A549 (cell line): ENCODE results near the gene TCEAL6. TPM values are rescaled to one million over a fixed set of nuclear protein-coding genes. Genes with fewer than 3 reads are reported as not detected.
A peak's percentile ranks its signal among the peaks of the same experiment; 100 is the strongest.
"Not testable (repeated sequence)": the region's sequence is repeated elsewhere in the genome, so short reads cannot be mapped to it uniquely, and the experiment has no call there.

Experiments
- ATAC-seq, 2 experiments: fragments of 200-7000 bp in 1 of 2; fragments of >200 bp in 1 of 2; cut with Nextera tagmentation in 1 of 2; cut with Tn5 transposase in 1 of 2; 3 replicates each; pipeline versions ENCODE4 v1.8.0 to v1.9.1; 2018 to 2020; ENCODE audit warnings: mild to moderate bottlenecking in 1 of 2, moderate library complexity in 1 of 2
- CTCF ChIA-PET: fragments of 300-600 bp; sonication (Branson Sonifier 250); formaldehyde crosslinking; extraction: SDS; loops from one replicate; lab custom pipeline; 2021; ENCODE audit warnings: antibody characterized with exemption, inconsistent platforms; lab: Yijun Ruan, JAX
- POLR2A ChIA-PET: fragments of 350-600 bp; formaldehyde crosslinking; extraction: SDS; loops from one replicate; lab custom pipeline; 2021; ENCODE audit warnings: antibody characterized with exemption, inconsistent platforms; lab: Yijun Ruan, JAX
- DNase-seq, 2 experiments: peaks; one replicate each; pipeline versions ENCODE4 v3.0.0 to v3.0.0-alpha.2; 2011 to 2016; ENCODE audit warnings: low read depth in 1 of 2, low spot score in 1 of 2
- FAIRE-seq: peaks from 2 replicates; lab custom pipeline; 2011; peaks lifted over from hg19 to GRCh38; lab: Jason Lieb, UNC
- H3K27ac ChIP-seq, 2 experiments: fragments of >200 bp; sonication (Bioruptor Twin); formaldehyde crosslinking; 3 replicates each; pipeline ENCODE4 v1.5.1; 2016 to 2017
- H3K4me1 ChIP-seq: fragments of >200 bp; sonication (Bioruptor Twin); formaldehyde crosslinking; 3 replicates; pipeline ENCODE4 v1.6.1; 2016
- H3K4me2 ChIP-seq: fragments of >200 bp; sonication (Bioruptor Twin); formaldehyde crosslinking; 3 replicates; pipeline ENCODE4 v1.6.1; 2016
- H3K4me3 ChIP-seq: fragments of >200 bp; sonication (Bioruptor Twin); formaldehyde crosslinking; 3 replicates; pipeline ENCODE4 v1.5.1; 2016
- H3K9me3 ChIP-seq: fragments of >200 bp; sonication (Bioruptor Twin); formaldehyde crosslinking; 3 replicates; pipeline ENCODE4 v1.6.1; 2016
- CHD2 ChIP-seq: fragments of 150-350 bp; IDR thresholded peaks from 2 replicates; pipeline ENCODE4 v1.6.1; 2014; ENCODE audit warnings: low read length; ENCODE audit not compliant: partially characterized antibody
- ESRRA ChIP-seq: fragments of 150-350 bp; IDR thresholded peaks from 2 replicates; pipeline ENCODE4 v1.6.1; 2014; ENCODE audit warnings: mild to moderate bottlenecking, low read length, borderline replicate concordance
- FOSL2 ChIP-seq, 2 experiments: fragments of 450-650 bp in 1 of 2; fragments of >200 bp in 1 of 2; sonication (Bioruptor Twin) in 1 of 2; formaldehyde crosslinking; IDR thresholded peaks; 2 replicates each; pipeline versions ENCODE4 v1.5.0 to v1.6.1; 2016 to 2020; ENCODE audit warnings: mild to moderate bottlenecking in 1 of 2, moderate library complexity in 1 of 2
- HDAC2 ChIP-seq: fragments of 200-600 bp; sonication (generic); IDR thresholded peaks from 2 replicates; pipeline ENCODE4 v1.6.1; 2016
- HOXB5 ChIP-seq: fragments of 250-450 bp; sonication (Bioruptor Pico); IDR thresholded peaks from 2 replicates; pipeline ENCODE4 v1.5.0; 2020; ENCODE audit warnings: mild to moderate bottlenecking, moderate library complexity
- JUN ChIP-seq, 2 experiments: fragments of >200 bp; sonication (Bioruptor Twin); formaldehyde crosslinking; IDR thresholded peaks; 2 replicates in 1 of 2; 3 replicates in 1 of 2; pipeline ENCODE4 v1.6.1; 2016 to 2017
- JUNB ChIP-seq: fragments of >200 bp; sonication (Bioruptor Twin); formaldehyde crosslinking; IDR thresholded peaks from 2 replicates; pipeline ENCODE4 v1.6.1; 2016
- KDM1A ChIP-seq: fragments of 200-600 bp; sonication (generic); IDR thresholded peaks from 2 replicates; pipeline ENCODE4 v1.6.1; 2016; ENCODE audit warnings: low read depth, mild to moderate bottlenecking
- MAFK ChIP-seq: fragments of 450-650 bp; IDR thresholded peaks from 2 replicates; pipeline ENCODE4 v1.6.1; 2014; ENCODE audit not compliant: partially characterized antibody
- MYC ChIP-seq: IDR thresholded peaks from 2 replicates; pipeline ENCODE4 v1.6.1; 2012; ENCODE audit warnings: mild to moderate bottlenecking, inconsistent platforms, low read length, improper control_type of control experiment, borderline replicate concordance
- NFE2L2 ChIP-seq: fragments of 150-350 bp; conservative IDR thresholded peaks from 2 replicates; pipeline ENCODE4 v1.6.1; 2014; ENCODE audit warnings: low read length
- PHF8 ChIP-seq: fragments of 200-600 bp; sonication (generic); IDR thresholded peaks from 2 replicates; pipeline ENCODE4 v1.6.1; 2016; ENCODE audit warnings: low read depth, mild to moderate bottlenecking, antibody characterized with exemption, moderate library complexity, borderline replicate concordance
- REST ChIP-seq: fragments of 200-600 bp; sonication (generic); IDR thresholded peaks from 2 replicates; pipeline ENCODE4 v1.6.1; 2016; ENCODE audit warnings: antibody characterized with exemption, mild to moderate bottlenecking, moderate library complexity
- RNF2 ChIP-seq: fragments of 200-600 bp; sonication (generic); IDR thresholded peaks from 2 replicates; pipeline ENCODE4 v1.6.1; 2016; ENCODE audit warnings: low read depth, mild to moderate bottlenecking, antibody characterized with exemption, moderate library complexity, borderline replicate concordance
- ZC3H11A ChIP-seq: fragments of 450-650 bp; IDR thresholded peaks from 2 replicates; pipeline ENCODE4 v1.6.1; 2014; ENCODE audit warnings: antibody characterized with exemption, mild to moderate bottlenecking
- ZSCAN20 ChIP-seq: fragments of 250-450 bp; sonication (Bioruptor Pico); IDR thresholded peaks from 2 replicates; pipeline ENCODE4 v1.8.0; 2022; ENCODE audit warnings: mild to moderate bottlenecking, moderate library complexity
- WGBS: methylation state at CpG from one replicate; pipeline ENCODE4 v1.1.6; 2017; ENCODE audit errors: missing lambda C conversion rate; 5-methylcytosine and 5-hydroxymethylcytosine counted together
- polyA minus RNA-seq: library from RNA; depleted of rRNA, polyadenylated mRNA; stranded (reverse); fragments of >200 nt; gene quantifications from 2 replicates; pipeline ENCODE4 v1.2.3, GENCODE V29; 2011; rRNA and poly(A)+ RNA removed
- polyA plus RNA-seq, 4 experiments: library from polyadenylated mRNA; depleted of rRNA in 3 of 4; stranded (reverse); fragments of >200 nt; fragmentation: RNase III in 1 of 4; extraction: RNeasy Plus Mini Kit Qiagen cat#74134 plus additional on column Dnase treatment in 1 of 4; gene quantifications; 2 replicates in 3 of 4; 3 replicates in 1 of 4; pipeline ENCODE4 v1.2.3, GENCODE V29; 2011 to 2017
- TF ChIP-seq, protein P1 (sequence below): fragments of >200 bp; sonication (Bioruptor Twin); formaldehyde crosslinking; IDR thresholded peaks from 2 replicates; pipeline ENCODE4 v1.6.1; 2016

TCEAL6 gene
- polyA plus RNA-seq (2011; rRNA removed) (not detected in 2 replicates), polyA plus RNA-seq (2017; fragmentation: RNase III; extraction: RNeasy Plus Mini Kit Qiagen cat#74134 plus additional on column Dnase treatment) (not detected in 3 replicates), polyA minus RNA-seq (not detected in 2 replicates)
- not detected in 2 replicates for polyA plus RNA-seq (2012; cell fraction: cytosol; rRNA removed)
- not detected in 2 replicates for polyA plus RNA-seq (2012; cell fraction: nucleus; rRNA removed)

DNA sequence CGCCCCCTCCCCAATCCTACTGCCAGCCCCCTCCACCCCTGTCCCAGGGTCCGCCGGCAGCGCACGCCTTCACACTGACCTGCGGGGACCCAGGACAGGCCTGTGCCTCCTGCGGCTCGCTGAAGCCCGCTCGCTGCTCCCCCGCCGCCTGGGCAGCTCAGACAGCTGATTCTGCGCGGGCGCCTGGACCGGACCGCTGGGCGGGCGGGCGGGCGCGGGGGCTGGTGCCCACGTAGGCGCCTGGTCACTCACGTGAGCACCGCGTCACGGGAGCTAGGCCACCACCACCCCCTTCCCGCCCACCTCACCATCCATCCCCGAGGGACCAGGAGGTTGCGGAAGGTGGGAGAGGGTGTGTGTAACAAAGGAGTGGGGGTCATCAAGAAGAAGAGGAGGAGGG is at the start of gene TCEAL6:
TCEAL6 (minus strand) TSS at position 208 of the 400 bp plus-strand sequence.
- FAIRE-seq, DNase-seq, POLR2A ChIA-PET, H3K27ac ChIP-seq, ATAC-seq, H3K9me3 ChIP-seq, H3K4me1 ChIP-seq, CTCF ChIA-PET, H3K4me3 ChIP-seq, H3K4me2 ChIP-seq: not testable (repeated sequence)
- 20% methylated on average over 1 of the region's 31 CpGs for WGBS

GRCh38 chrX:102185967-102186720 is 43.9 kb upstream of the TCEAL6 start:
- POLR2A ChIA-PET: no interaction called here
- Histone ChIP-seq H3K9me3 (no peaks in the 10 kb centered on the region), H3K4me2 (no peak overlapping the region), H3K27ac (no peak overlapping the region), H3K4me1 (no peaks in the 10 kb centered on the region), H3K4me3 (no peak overlapping the region)
- CTCF ChIA-PET: no interaction called here
- no peak for TF ChIP-seq PHF8
- peak; percentile 61 for TF ChIP-seq MAFK
- 31% methylated on average over 7 of the region's 7 CpGs for WGBS
- FAIRE-seq (no peak), DNase-seq (no peak), ATAC-seq (no peak)

DNA sequence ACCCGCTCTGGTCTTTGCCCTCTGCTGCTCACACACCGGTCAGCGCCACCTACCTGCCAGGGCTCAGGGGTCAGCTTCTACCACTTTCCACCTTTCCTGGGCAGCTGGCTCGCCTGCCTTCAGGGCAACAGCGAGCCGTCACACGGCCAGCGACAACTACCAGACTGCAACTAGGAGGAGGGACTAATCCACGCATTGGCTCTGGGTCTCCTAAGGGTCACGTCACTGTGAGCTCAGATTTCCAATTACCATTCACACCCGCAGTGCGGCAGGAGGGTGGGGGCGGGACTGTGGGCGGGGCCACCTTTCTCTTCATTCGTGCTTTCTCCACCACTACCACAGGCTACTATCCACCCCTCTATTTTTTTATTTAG is 13.5 kb upstream of the TCEAL6 start, which contains the start of gene BEX5:
BEX5 (minus strand) TSS at position 172 of the 374 bp plus-strand sequence. CDS start 1,712 bp downstream, outside the sequence.
- CTCF ChIA-PET: no interaction called here

More for the DNA sequence above, 13.5 kb upstream of the TCEAL6 start, which contains the start of gene BEX5:
- no peaks in the 10 kb centered on the region for H3K4me1 ChIP-seq
- no peak within 1 kb of the TSS for H3K4me3 ChIP-seq
- 30% methylated on average over 15 of the region's 15 CpGs for whole genome bisulfite sequencing
- no peak for FAIRE-seq
- TF ChIP-seq MAFK (no peak), ZSCAN20 (CRISPR knock-in tag) (no peak), HOXB5 (CRISPR knock-in tag) (no peak), RNF2 (no peak), CHD2 (no peak), JUNB (no peak), KDM1A (no peak), HDAC2 (no peak), PHF8 (no peak), ESRRA (no peak), FOSL2 (IDR thresholded peaks at IDR 0.05) (no peak), FOSL2 (CRISPR knock-in tag; IDR thresholded peaks at IDR 0.05) (no peak), MYC (no peak), REST (no peak), ZC3H11A (no peak), JUN (IDR thresholded peaks at IDR 0.05) (no peak), NFE2L2 (no peak)
- TF ChIP-seq, protein P1, sequence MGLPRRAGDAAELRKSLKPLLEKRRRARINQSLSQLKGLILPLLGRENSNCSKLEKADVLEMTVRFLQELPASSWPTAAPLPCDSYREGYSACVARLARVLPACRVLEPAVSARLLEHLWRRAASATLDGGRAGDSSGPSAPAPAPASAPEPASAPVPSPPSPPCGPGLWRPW: no peak
- DNase-seq: no peak
- H3K27ac ChIP-seq: no peak within 1 kb of the TSS
- no peak within 1 kb of the TSS; the same call in 2 of the 3 replicates for H3K4me2 ChIP-seq
- ATAC-seq: no peak
- POLR2A ChIA-PET: interaction anchor here (0.6 kb wide), 1 partner anchor 443 kb away, joined by 4 read pairs; no protein-coding TSS in a partner anchor
- no peaks in the 10 kb centered on the region for H3K9me3 ChIP-seq
